ENCODE data around the gene TRIM7.
"Not testable (repeated sequence)": the region's sequence is repeated elsewhere in the genome, so short reads cannot be mapped to it uniquely, and the experiment has no call there.

TRIM7 gene

GRCh38 chr5:181190711-181191525 lies 14.1 kb downstream of the TRIM7 start:
- peak; percentile 44 for DNase-seq

- DNase-seq: peak; percentile 53
Observed at GRCh38 chr5:181189962-181190710, 14.9 kb downstream of the TRIM7 start.

- DNase-seq: peak; percentile 56
Observed at GRCh38 chr5:181189363-181189961, 15.5 kb downstream of the TRIM7 start.

GRCh38 chr5:181188700-181189362 lies 16.2 kb downstream of the TRIM7 start:
- DNase-seq: peak; percentile 67

DNA sequence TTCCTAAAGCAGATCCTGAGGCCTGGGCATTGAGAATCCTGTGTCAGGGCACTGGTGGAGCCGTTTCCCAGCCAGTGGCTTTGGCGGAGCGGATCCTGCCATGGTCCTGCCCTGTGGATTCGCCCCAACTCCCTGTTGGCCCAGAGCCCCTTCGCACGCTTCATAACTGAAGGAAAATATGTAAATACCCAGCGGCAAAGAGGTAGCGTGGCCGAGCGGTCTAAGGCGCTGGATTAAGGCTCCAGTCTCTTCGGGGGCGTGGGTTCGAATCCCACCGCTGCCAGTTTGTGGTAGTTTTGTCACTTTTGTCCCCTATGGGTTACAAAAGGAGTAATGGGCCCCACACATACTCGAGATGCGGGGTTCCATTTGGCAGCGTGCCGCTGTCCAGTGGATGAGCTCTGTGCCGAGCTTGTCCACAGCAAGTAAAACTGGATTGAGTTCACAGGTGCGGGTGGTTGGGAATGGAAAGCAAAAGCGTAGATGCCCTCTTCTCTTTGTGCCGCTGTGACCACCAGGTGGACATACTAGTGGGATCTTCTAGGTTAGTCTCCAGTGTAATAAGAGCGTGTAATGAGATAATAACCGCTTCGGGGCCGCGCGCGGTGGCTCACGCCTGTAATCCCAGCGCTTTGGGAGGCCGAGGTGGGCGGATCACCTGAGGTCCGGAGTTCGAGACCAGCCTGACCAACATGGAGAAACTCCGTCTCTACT lies 17.3 kb downstream of the TRIM7 start:
- DNase-seq: peak; percentile 32

- no peak for DNase-seq
Observed at GRCh38 chr5:181186986-181187499, 18.0 kb downstream of the TRIM7 start.

GRCh38 chr5:181186022-181186421 lies 19.0 kb downstream of the TRIM7 start:
- DNase-seq: no peak

DNA sequence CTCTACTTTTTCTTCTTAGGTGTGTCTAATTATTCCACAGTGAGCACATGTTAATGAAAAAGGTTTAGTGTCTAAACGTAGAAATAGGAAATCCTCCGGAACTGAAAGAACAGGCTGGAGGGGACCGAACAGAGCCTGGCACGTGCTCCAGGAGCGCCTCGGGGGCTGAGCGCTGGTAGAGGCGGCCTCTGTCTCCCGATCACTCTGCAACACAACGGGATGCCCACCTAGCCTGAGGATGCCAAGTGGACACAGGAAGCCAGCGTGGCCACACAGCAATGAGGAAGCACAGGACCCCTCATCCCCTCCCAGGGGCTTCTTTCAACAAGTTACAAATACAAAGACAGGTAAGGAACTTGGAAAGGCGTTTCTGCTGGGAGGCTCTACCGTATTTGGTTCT lies 19.4 kb downstream of the TRIM7 start:
- no peak for DNase-seq

DNA sequence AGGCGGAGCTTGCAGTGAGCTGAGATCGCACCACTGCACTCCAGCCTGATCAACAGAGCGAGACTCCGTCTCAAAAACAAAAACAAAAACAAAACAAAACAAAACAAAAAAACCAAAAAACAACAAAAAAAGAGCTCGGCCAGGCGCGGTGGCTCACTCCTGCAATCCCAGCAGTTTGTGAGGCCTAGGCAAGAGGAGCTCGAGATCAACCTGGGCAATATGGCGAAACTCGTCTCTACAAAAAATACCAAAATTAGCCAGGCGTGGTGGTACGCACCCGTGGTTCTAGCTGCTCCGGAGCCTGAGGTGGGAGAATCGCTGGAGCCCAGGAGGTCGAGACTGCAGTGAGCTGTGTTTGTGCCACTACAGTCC lies 20.2 kb downstream of the TRIM7 start:
- no peak for DNase-seq

- no peak for DNase-seq
Observed at GRCh38 chr5:181182651-181183050, 22.3 kb downstream of the TRIM7 start.

GRCh38 chr5:181181650-181182565 lies 23.1 kb downstream of the TRIM7 start:
- peak; percentile 61 for DNase-seq

DNA sequence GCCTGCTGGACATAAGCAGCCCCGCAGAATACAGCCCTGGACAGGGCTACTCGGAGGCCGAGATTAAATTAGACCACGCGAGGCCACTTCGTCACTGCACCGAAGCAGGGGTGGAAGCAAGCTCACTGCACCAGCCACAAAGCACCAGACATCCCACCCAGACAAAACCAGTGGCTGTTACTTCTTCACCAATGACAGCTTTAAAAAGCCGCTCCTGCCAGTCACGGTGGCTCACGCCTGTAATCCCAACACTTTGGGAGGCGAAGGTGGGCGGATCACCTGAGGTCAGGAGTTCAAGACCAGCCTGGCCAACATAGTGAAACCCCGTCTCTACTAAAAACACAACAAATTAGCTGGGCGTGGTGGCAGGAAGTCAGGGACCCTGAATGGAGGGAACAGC lies 27.4 kb downstream of the TRIM7 start:
- DNase-seq: not testable (repeated sequence)

DNA sequence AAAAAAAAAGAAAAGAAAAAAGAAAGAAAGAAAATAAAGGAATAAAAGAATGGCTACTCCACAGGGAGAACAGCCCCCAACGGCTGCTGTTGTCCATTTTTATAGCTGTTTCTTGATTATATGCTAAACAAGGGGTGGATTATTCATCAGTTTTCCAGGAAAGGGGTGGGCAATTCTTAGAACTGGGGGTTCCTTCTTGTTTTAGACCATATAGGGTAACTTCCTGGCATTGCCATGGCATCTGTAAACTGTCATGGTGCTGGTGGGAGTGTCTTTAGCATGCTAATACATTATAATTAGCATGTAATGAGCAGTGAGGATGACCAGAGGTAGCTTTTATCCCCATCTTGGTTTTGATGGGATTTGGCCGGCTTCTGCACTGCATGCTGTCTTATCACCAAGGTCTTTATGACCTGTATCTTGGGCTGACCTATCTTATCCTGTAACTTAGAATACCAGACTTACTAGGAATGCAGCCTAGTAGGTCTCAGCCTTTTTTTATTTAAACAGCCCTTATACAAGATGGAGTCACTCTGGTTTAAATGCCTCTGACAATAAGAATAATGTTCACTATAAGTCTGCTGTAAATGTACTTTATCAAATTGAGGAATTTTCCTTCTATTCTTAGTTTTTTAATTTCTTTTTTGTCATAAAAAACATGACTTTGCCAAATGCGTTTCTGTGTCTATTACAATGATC lies 28.6 kb downstream of the TRIM7 start:
- DNase-seq: no peak

DNA sequence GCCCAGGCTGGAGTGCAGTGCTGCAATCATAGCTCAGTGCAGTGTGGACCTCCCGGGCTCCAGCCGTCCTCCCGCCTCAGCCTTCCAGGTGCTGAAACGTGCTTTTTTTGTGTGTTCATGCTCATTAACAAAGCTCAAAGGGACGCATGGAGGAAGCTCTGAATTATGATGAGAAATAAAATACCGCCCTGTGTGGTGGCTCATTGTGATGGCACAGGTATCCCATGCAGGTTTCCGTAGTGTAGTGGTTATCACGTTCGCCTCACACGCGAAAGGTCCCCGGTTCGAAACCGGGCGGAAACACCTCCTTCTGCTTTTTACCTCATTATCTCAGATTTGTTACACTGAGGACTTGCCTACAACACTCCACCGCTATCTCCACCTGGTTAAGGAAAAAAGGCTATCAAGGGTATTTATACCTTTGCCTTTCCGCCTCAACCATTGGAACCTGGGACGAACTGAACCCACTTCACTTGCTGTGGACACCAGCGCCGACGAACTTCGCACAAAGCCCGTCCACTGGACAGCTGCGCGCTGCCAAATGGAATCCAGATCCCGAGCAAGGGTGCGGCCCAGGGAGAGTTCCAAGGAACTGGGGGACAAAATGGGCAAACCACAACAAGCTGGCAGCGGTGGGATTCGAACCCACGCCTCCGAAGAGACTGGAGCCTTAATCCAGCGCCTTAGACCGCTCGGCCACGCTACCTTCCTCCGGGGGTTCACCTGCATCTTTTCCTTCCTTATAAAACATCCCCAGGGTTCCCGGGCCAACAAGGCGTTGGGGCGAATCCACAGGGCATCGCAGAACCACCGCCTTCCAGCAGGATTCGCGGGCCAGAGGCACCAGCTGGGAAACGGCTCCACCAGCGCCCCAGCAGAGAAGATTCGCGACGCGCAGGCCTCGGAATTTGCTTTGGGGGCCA lies 31.3 kb downstream of the TRIM7 start:
- DNase-seq: peak; percentile 40

DNA sequence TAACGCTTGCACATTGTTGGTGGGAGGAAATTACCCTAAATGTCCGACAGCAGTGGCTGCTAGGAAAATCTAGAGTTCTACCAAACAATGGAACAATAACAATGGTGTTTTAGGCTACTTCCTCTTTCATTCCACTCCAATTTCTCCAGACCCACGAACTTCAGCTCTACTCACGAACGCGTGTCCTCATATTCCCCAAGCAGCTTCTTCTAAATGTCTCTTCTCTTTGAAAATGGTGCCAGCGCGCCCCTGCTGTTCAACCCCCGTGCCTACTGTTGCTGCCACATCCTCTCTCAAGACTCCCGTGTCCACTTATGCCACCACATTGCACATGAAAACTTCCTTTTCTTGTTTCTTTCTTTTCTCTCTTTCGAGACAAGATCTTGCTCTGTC lies 32.0 kb downstream of the TRIM7 start:
- DNase-seq: peak; percentile 81

- no peak for DNase-seq
Observed at GRCh38 chr5:181171782-181172181, 33.2 kb downstream of the TRIM7 start.

DNA sequence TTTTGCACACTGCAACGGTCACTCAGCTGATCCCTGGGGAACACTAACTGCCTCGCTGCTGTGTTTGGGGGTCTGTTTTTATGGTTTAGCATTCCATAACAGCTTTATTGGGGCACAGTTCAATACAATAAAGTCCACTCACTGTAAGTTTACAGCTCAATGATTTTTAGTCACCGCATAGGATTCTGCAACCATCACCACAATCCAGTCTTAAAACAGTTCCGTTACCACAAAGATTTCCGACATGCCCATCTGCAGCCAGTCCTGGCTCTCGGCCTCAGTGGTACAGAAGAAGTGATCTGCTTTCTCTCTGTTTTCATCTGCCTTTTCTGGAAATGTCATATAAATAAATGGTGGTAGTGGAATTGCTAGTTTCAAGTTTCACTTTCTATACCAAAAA lies 34.0 kb downstream of the TRIM7 start:
- DNase-seq: no peak

GRCh38 chr5:181170237-181170825 lies 34.7 kb downstream of the TRIM7 start:
- DNase-seq: no peak

Data from activated CD8-positive, alpha-beta memory T cell treated with anti-CD3 and anti-CD28 coated beads, Interleukin-2, amount 50 U/mL, for 4 hours (primary cell).